Endothelial cell of umbilical vein (primary cell): ENCODE measurements around the gene KRTCAP2. TPM values are rescaled to one million over a fixed set of nuclear protein-coding genes. Genes with fewer than 3 reads are reported as not detected.
"Not testable (repeated sequence)": the region's sequence is repeated elsewhere in the genome, so short reads cannot be mapped to it uniquely, and the experiment has no call there.

ENCODE experiments used
- BruUV-seq: library from RNA; stranded (reverse); fragments of 400-500 nt; replicated peaks from 2 replicates; lab custom pipeline; 2021; lab: Mats Ljungman, UMichigan
- CTCF ChIA-PET: fragments of 300-600, 350-600 bp; sonication (Branson Sonifier 250); formaldehyde crosslinking; loops from one replicate; lab custom pipeline; 2021; ENCODE audit warnings: antibody characterized with exemption, inconsistent platforms; lab: Charles Lee
- POLR2A ChIA-PET: fragments of 300-600, 350-600 bp; sonication (Branson Sonifier 250); formaldehyde crosslinking; loops from one replicate; lab custom pipeline; 2021; ENCODE audit warnings: antibody characterized with exemption, inconsistent platforms; lab: Charles Lee
- DNase-seq: peaks from one replicate; pipeline ENCODE4 v3.0.0-alpha.2; 2011; ENCODE audit warnings: low read depth, low spot score
- FAIRE-seq: peaks from 2 replicates; lab custom pipeline; 2011; peaks lifted over from hg19 to GRCh38; lab: Jason Lieb, UNC
- H2AFZ ChIP-seq: 2 replicates; pipeline ENCODE4 v1.6.0; 2012; ENCODE audit warnings: low read depth, low read length, control low read depth, inconsistent platforms
- H3K27ac ChIP-seq: 2 replicates; pipeline ENCODE4 v1.5.1; 2011; ENCODE audit warnings: low read depth, mild to moderate bottlenecking, control low read depth, low read length, moderate library complexity; ENCODE audit not compliant: insufficient read depth
- H3K27me3 ChIP-seq, 2 experiments: 2 replicates each; pipeline versions ENCODE4 v1.6.0 to v1.6.1; 2011; ENCODE audit warnings: low read length in 2 of 2, mixed read lengths in 1 of 2; ENCODE audit not compliant: control insufficient read depth in 2 of 2, insufficient read depth in 2 of 2
- H3K36me3 ChIP-seq, 2 experiments: 2 replicates in 1 of 2; 3 replicates in 1 of 2; pipeline ENCODE4 v1.5.1; 2011; ENCODE audit warnings: low read length in 2 of 2, mild to moderate bottlenecking in 1 of 2, moderate library complexity in 1 of 2; ENCODE audit not compliant: control insufficient read depth in 2 of 2, insufficient read depth in 2 of 2; ENCODE audit errors: extremely low read depth in 1 of 2
- H3K4me1 ChIP-seq: 3 replicates; pipeline ENCODE4 v1.5.1; 2011; ENCODE audit warnings: mild to moderate bottlenecking, low read length; ENCODE audit not compliant: control insufficient read depth, insufficient read depth; ENCODE audit errors: extremely low read depth
- H3K4me2 ChIP-seq: 2 replicates; pipeline ENCODE4 v1.6.1; 2011; ENCODE audit warnings: low read length, control low read depth, mixed read lengths; ENCODE audit not compliant: insufficient read depth
- H3K4me3 ChIP-seq, 3 experiments: fragments of 200-600 bp in 1 of 3; sonication (generic), shearing (Covaris generic) in 1 of 3; replicated peaks in 1 of 3; 2 replicates each; pipeline ENCODE4 v1.5.1; 2011 to 2016; ENCODE audit warnings: control low read depth in 3 of 3, low read length in 3 of 3, mild to moderate bottlenecking in 2 of 3, inconsistent platforms in 1 of 3, low read depth in 1 of 3, moderate library complexity in 1 of 3; ENCODE audit not compliant: insufficient read depth in 1 of 3
- H3K79me2 ChIP-seq: 2 replicates; pipeline ENCODE4 v1.6.0; 2012; ENCODE audit warnings: low read length, inconsistent platforms; ENCODE audit not compliant: control insufficient read depth, insufficient read depth
- H3K9ac ChIP-seq: replicated peaks from 2 replicates; pipeline ENCODE3; 2011; ENCODE audit warnings: low read length, control low read depth; ENCODE audit not compliant: insufficient read depth; ENCODE audit errors: extremely low read depth
- H3K9me1 ChIP-seq: replicated peaks from 3 replicates; pipeline ENCODE4 v1.6.0; 2011; ENCODE audit warnings: mild to moderate bottlenecking, low read length; ENCODE audit not compliant: control insufficient read depth, insufficient read depth; ENCODE audit errors: extremely low read depth
- H3K9me3 ChIP-seq: replicated peaks from 2 replicates; pipeline ENCODE4 v1.5.1; 2012; ENCODE audit warnings: low read length, inconsistent platforms; ENCODE audit not compliant: control insufficient read depth, insufficient read depth
- H4K20me1 ChIP-seq: replicated peaks from 2 replicates; pipeline ENCODE3; 2011; ENCODE audit warnings: mild to moderate bottlenecking, low read length; ENCODE audit not compliant: control insufficient read depth, insufficient read depth; ENCODE audit errors: extremely low read depth
- EZH2 ChIP-seq: IDR thresholded peaks from 2 replicates; pipeline ENCODE4 v1.6.1; 2012; ENCODE audit warnings: borderline replicate concordance, low read depth, mild to moderate bottlenecking, moderate library complexity, low read length, inconsistent platforms; ENCODE audit not compliant: severe bottlenecking
- MYC ChIP-seq: IDR thresholded peaks from one replicate; pipeline ENCODE4 v1.6.1; 2011; ENCODE audit warnings: mild to moderate bottlenecking, low read depth, low read length
- POLR2A ChIP-seq: IDR thresholded peaks from 2 replicates; pipeline ENCODE4 v1.6.1; 2012; ENCODE audit warnings: low read depth, mild to moderate bottlenecking, control low read depth, low read length
- dilution Hi-C: fragments of 300-500 bp; cut with MboI; formaldehyde crosslinking; loops from one replicate; pipeline ENCODE4 v1.15.0; 2019; ENCODE audit warnings: low sequenced_read_pairs; ENCODE audit not compliant: extremely low pct_ligation_motif_present
- intact Hi-C: fragments of 100-400 bp; cut with micrococcal nuclease; formaldehyde crosslinking; loops from one replicate; pipeline ENCODE4 v1.10.0; 2022
- polyA plus RNA-seq, 4 experiments: library from polyadenylated mRNA; depleted of rRNA in 3 of 4; stranded (reverse) in 3 of 4; unstranded in 1 of 4; fragments of >200 nt; gene quantifications; 2 replicates each; pipeline versions ENCODE4 v1.2.1 to v1.2.3, GENCODE V29; 2011 to 2012; ENCODE audit warnings: missing spikeins in 1 of 4
- total RNA-seq: library from RNA; stranded (reverse); gene quantifications from 2 replicates; pipeline ENCODE4 v1.2.3, GENCODE V29; 2021
- TF ChIP-seq, protein P1 (sequence below): IDR thresholded peaks from 2 replicates; pipeline ENCODE4 v1.6.1; 2011; ENCODE audit not compliant: insufficient read depth, insufficient read length
- TF ChIP-seq, protein P2 (sequence below), 2 donors: IDR thresholded peaks; 1 replicate in 1 of 2; 2 replicates in 1 of 2; pipeline ENCODE4 v1.5.1; 2011; ENCODE audit warnings: low read length in 2 of 2, mild to moderate bottlenecking in 2 of 2, moderate library complexity in 2 of 2, control low read depth in 1 of 2, inconsistent platforms in 1 of 2, low read depth in 1 of 2; ENCODE audit not compliant: insufficient read depth in 1 of 2; ENCODE audit errors: extremely low read depth in 1 of 2

KRTCAP2 gene
- total and polyA plus RNA-seq, 2 donors (not counting 3 experiments of a cell fraction or from before 2014, with no cell fraction given) = 207 to 362 TPM

DNA sequence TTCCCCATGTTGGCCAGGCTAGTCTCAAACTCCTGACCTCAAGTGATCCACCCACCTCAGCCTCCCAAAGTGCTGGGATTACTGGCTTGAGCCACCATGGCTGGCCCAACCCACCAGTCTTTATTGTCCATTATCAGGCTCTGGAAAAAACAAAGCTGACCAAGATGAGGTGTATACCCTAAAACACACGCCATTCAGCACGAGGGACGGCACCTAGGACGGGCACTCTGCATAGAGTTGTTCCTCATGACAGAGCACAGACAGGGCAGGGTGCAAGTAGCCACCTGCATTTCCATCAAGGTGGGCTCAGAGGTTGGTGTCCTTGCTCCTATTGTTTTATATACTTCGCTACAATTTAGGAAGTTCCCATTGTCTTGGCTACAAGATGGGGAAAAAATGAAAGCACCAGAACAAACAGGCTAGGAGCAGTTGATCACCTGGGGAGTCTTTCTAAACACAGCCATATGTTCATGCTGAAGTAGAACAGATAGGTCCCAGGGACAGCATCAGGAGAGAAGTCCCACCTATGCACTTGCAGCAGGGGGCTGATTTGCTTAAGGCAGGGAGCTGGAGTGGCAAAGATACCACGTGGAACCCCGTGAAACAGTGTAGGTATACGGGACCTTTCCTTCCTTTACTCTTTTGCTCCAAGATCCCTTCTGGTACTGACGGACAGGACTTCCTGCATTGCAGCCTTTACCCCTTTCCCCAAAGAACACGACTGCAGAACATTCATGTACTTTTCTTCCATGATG is 4.5 kb downstream of the KRTCAP2 start:
- no TSS peak for BruUV-seq
- peaks cover 3 to 9% of the 10 kb centered on the region in 2 experiments for H3K36me3 ChIP-seq
- no peaks in the 10 kb centered on the region for H4K20me1 ChIP-seq
- no peaks in the 10 kb centered on the region for H3K9me3 ChIP-seq
- TF ChIP-seq, protein P1, sequence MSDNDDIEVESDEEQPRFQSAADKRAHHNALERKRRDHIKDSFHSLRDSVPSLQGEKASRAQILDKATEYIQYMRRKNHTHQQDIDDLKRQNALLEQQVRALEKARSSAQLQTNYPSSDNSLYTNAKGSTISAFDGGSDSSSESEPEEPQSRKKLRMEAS = no peak
- TF ChIP-seq, protein P2, sequence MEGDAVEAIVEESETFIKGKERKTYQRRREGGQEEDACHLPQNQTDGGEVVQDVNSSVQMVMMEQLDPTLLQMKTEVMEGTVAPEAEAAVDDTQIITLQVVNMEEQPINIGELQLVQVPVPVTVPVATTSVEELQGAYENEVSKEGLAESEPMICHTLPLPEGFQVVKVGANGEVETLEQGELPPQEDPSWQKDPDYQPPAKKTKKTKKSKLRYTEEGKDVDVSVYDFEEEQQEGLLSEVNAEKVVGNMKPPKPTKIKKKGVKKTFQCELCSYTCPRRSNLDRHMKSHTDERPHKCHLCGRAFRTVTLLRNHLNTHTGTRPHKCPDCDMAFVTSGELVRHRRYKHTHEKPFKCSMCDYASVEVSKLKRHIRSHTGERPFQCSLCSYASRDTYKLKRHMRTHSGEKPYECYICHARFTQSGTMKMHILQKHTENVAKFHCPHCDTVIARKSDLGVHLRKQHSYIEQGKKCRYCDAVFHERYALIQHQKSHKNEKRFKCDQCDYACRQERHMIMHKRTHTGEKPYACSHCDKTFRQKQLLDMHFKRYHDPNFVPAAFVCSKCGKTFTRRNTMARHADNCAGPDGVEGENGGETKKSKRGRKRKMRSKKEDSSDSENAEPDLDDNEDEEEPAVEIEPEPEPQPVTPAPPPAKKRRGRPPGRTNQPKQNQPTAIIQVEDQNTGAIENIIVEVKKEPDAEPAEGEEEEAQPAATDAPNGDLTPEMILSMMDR (IDR thresholded peaks at IDR 0.05; ENCODE audit: extremely low read depth in 1 of 2, insufficient read depth in 1 of 2, low read depth in 1 of 2, low read length in 2 of 2) = no peak
- TF ChIP-seq MYC (no peak), POLR2A (no peak), EZH2 (no peak)
- FAIRE-seq (no peak), DNase-seq (no peak)
- H3K27ac ChIP-seq = no peak overlapping the region
- H3K4me3 ChIP-seq = no peak overlapping the region
- POLR2A ChIA-PET = interaction anchor here (1.7 kb wide), 1 partner anchor 77 kb away, joined by 5 read pairs; no protein-coding TSS in a partner anchor
- intact Hi-C loops = no loop called here
- H3K9me1 ChIP-seq = no peaks in the 10 kb centered on the region
- peaks cover 16% of the 10 kb centered on the region for H3K79me2 ChIP-seq
- no peak overlapping the region for H3K9ac ChIP-seq
- H3K4me2 ChIP-seq = no peak overlapping the region
- no peaks in the 10 kb centered on the region for H3K27me3 ChIP-seq
- H3K4me1 ChIP-seq = peaks cover 25% of the 10 kb centered on the region
- dilution Hi-C loops = no loop called here
- H2AFZ ChIP-seq = no peak overlapping the region
- CTCF ChIA-PET = interaction anchor here (0.6 to 8.3 kb wide), 32 partner anchors 11 to 151 kb away, joined by 3 to 673 read pairs (median 6); partner anchors contain the start of genes DPM3, EFNA1, EFNA3 and SLC50A1

DNA sequence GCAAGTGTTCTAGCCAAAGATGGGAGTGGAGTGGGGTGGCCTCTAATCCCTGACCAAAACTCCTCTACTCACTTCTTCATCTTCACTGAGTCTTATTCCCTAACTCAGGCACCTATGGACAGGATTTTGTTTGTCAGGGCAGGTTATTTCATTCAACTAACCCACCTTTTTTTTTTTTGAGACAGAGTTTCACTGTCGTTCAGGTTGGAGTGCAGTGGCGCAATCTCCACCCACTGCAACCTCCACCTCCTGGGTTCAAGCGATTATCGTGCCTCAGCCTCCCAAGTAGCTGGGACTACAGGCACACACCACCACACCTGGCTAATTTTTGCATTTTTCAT is 5.0 kb downstream of the KRTCAP2 start:
- H2AFZ ChIP-seq, H3K9me3 ChIP-seq, BruUV-seq, DNase-seq, dilution Hi-C loops, FAIRE-seq, H3K36me3 ChIP-seq, H3K9ac ChIP-seq, H3K9me1 ChIP-seq, H3K4me2 ChIP-seq, H4K20me1 ChIP-seq, H3K27me3 ChIP-seq, H3K4me3 ChIP-seq, intact Hi-C loops, H3K27ac ChIP-seq: not testable (repeated sequence)
- H3K4me1 ChIP-seq = peaks cover 22% of the 10 kb centered on the region
- peaks cover 16% of the 10 kb centered on the region for H3K79me2 ChIP-seq
- CTCF ChIA-PET = interaction anchor here (0.6 to 8.3 kb wide), 33 partner anchors 10 to 608 kb away, joined by 3 to 673 read pairs (median 6); partner anchors contain the start of genes DPM3, EFNA1, EFNA3 and LENEP
- POLR2A ChIA-PET = interaction anchor here (1.7 kb wide), 1 partner anchor 76 kb away, joined by 5 read pairs; no protein-coding TSS in a partner anchor
